GM19324 (cell line): ENCODE measurements around the gene CCDC174.

Experiments
- ATAC-seq: cut with Tn5 transposase; IDR thresholded peaks from one replicate; pipeline ENCODE4 v1.9.1; 2021; ENCODE audit warnings: mild to moderate bottlenecking, moderate library complexity; ENCODE audit not compliant: unreplicated experiment, low FRiP score

CCDC174 gene

GRCh38 chr3:14624498-14624897, 27.1 kb upstream of the CCDC174 start:
- no peak for ATAC-seq

- ATAC-seq, result no peak
Observed at GRCh38 chr3:14625443-14625842, 26.1 kb upstream of the CCDC174 start.

GRCh38 chr3:14627815-14628214, 23.7 kb upstream of the CCDC174 start:
- no peak for ATAC-seq

GRCh38 chr3:14628406-14628805, 23.2 kb upstream of the CCDC174 start:
- no peak for ATAC-seq

- no peak for ATAC-seq
Observed at GRCh38 chr3:14630404-14631100, 21.0 kb upstream of the CCDC174 start.

GRCh38 chr3:14631101-14631497, 20.5 kb upstream of the CCDC174 start:
- ATAC-seq, result no peak

GRCh38 chr3:14631687-14632441, 19.7 kb upstream of the CCDC174 start:
- ATAC-seq, result no peak

GRCh38 chr3:14632442-14632930, 19.1 kb upstream of the CCDC174 start:
- ATAC-seq, result no peak

GRCh38 chr3:14633417-14633816, 18.1 kb upstream of the CCDC174 start:
- no peak for ATAC-seq

GRCh38 chr3:14633819-14634424, 17.6 kb upstream of the CCDC174 start:
- ATAC-seq, result no peak

GRCh38 chr3:14634763-14635400, 16.7 kb upstream of the CCDC174 start:
- ATAC-seq, result no peak

- ATAC-seq, result no peak
Observed at GRCh38 chr3:14636496-14637087, 15.0 kb upstream of the CCDC174 start.

GRCh38 chr3:14640157-14640562, 11.4 kb upstream of the CCDC174 start:
- no peak for ATAC-seq

GRCh38 chr3:14640734-14641133, 10.8 kb upstream of the CCDC174 start:
- no peak for ATAC-seq

GRCh38 chr3:14641346-14641745, 10.2 kb upstream of the CCDC174 start:
- no peak for ATAC-seq

- no peak for ATAC-seq
Observed at GRCh38 chr3:14645453-14645852, 6.1 kb upstream of the CCDC174 start.

- no peak for ATAC-seq
Observed at GRCh38 chr3:14646131-14646573, 5.4 kb upstream of the CCDC174 start.

GRCh38 chr3:14646589-14647413, 4.8 kb upstream of the CCDC174 start:
- ATAC-seq, result no peak
